HL-60 (cell line): ENCODE results near the gene TULP4.

Experiments
- DNase-seq, 2 experiments: peaks; one replicate each; pipeline ENCODE4 v3.0.0-alpha.2; 2010 to 2020; ENCODE audit warnings: low read depth in 1 of 2, low spot score in 1 of 2
- H3K27ac ChIP-seq: fragments of 250-450 bp; sonication (Bioruptor Pico); replicated peaks from 2 replicates; pipeline ENCODE4 v1.5.1; 2020; ENCODE audit warnings: mild to moderate bottlenecking, moderate library complexity
- H3K27me3 ChIP-seq: fragments of 250-450 bp; sonication (Bioruptor Pico); 2 replicates; pipeline ENCODE4 v1.5.1; 2021; ENCODE audit warnings: mild to moderate bottlenecking, moderate library complexity; ENCODE audit not compliant: insufficient read depth, poor library complexity, severe bottlenecking
- H3K4me3 ChIP-seq: replicated peaks from 2 replicates; pipeline ENCODE4 v1.5.1; 2011; ENCODE audit warnings: mild to moderate bottlenecking, control low read depth, low read length; ENCODE audit not compliant: insufficient read depth
- CTCF ChIP-seq: IDR thresholded peaks from one replicate; pipeline ENCODE4 v1.5.1; 2011; ENCODE audit warnings: low read length, control low read depth, inconsistent platforms; ENCODE audit not compliant: insufficient read depth
- GABPA ChIP-seq: IDR thresholded peaks from 2 replicates; pipeline ENCODE4 v1.6.1; 2012; ENCODE audit warnings: low read depth
- POLR2AphosphoS5 ChIP-seq: IDR thresholded peaks from 2 replicates; pipeline ENCODE4 v1.6.1; 2012; ENCODE audit warnings: low read depth
- REST ChIP-seq: IDR thresholded peaks from 2 replicates; pipeline ENCODE4 v1.6.1; 2012; ENCODE audit warnings: low read depth; ENCODE audit not compliant: insufficient replicate concordance
- SPI1 ChIP-seq: IDR thresholded peaks from 2 replicates; pipeline ENCODE4 v1.6.1; 2012; ENCODE audit warnings: low read depth, mild to moderate bottlenecking, borderline replicate concordance

Gene TULP4

GRCh38 chr6:158357570-158358216 lies 45.4 kb downstream of the TULP4 start:
- H3K27ac ChIP-seq: no peak overlapping the region

GRCh38 chr6:158358450-158359077 lies 46.3 kb downstream of the TULP4 start:
- H3K27me3 ChIP-seq: no peaks in the 10 kb centered on the region
- H3K27ac ChIP-seq: no peak overlapping the region
- H3K4me3 ChIP-seq: no peak overlapping the region
- no peak for DNase-seq
- TF ChIP-seq GABPA (no peak), SPI1 (no peak), REST (no peak), POLR2AphosphoS5 (no peak), CTCF (no peak)

More at GRCh38 chr6:158357570-158358216, 45.4 kb downstream of the TULP4 start:
- Histone ChIP-seq H3K27me3 (no peaks in the 10 kb centered on the region), H3K4me3 (no peak overlapping the region)
- TF ChIP-seq POLR2AphosphoS5: no peak
- TF ChIP-seq GABPA: no peak
- no peak for TF ChIP-seq REST
- no peak for DNase-seq

GRCh38 chr6:158361068-158361467 lies 48.8 kb downstream of the TULP4 start:
- TF ChIP-seq CTCF (no peak), GABPA (no peak), SPI1 (no peak), REST (no peak), POLR2AphosphoS5 (no peak)
- Histone ChIP-seq H3K27ac (no peak overlapping the region), H3K4me3 (no peak overlapping the region), H3K27me3 (no peaks in the 10 kb centered on the region)
- DNase-seq: no peak
